SW 1271 (cell line): ENCODE results near the gene TESK2.
"Not testable (repeated sequence)": the region's sequence is repeated elsewhere in the genome, so short reads cannot be mapped to it uniquely, and the experiment has no call there.

Experiments
- DNase-seq, 2 experiments: peaks; one replicate each; lab custom pipeline; 2025; lab: John Stamatoyannopoulos, UW

The TESK2 gene

DNA sequence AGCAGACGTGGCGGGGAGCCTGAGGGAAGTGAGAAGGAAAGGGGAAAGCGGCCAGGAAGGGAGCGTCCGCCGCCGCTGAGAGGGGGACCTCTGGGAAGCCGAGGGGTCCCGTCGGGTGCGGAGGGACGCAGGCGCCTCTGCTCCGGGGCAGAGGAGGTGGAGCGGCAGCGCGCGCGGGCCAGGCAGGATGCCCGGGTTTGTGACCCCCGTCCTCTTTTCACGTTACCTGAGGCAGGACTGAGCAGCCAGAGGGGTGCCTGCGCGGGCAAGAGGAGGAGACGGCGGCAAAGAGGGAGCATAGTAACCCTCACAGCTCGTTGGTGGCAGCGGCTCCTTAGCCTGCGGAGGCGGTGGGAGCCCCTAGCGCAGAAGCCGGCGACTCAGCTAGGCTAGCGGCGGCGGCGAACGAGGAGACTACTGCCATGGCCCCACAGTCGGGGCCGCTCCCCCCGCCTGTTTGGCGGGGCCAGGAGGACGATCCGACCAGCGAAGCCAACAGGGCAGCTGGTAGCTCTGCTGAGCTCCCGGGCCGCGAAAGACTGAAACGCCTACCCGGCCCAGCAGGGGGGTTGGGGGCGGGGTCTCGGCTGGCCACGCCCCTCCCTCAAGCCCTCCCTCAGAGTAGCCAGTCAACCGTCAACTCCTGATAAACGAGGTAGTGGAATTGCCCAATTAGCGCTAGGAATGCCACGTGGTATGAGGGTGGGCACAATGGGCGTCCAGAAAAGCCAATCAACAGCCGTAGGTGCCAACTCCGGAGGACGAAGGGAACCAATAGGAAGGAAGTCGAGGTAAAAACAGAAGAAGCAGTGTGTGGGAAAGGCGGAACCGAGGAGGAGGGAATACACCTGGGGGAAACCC lies at the start of gene TESK2:
Gene TESK2 (minus strand): TSS at position 538 of the 861 bp plus-strand sequence. CDS start 33,378 bp downstream, outside the sequence.
- DNase-seq = peak; percentile 77 to 93

DNA sequence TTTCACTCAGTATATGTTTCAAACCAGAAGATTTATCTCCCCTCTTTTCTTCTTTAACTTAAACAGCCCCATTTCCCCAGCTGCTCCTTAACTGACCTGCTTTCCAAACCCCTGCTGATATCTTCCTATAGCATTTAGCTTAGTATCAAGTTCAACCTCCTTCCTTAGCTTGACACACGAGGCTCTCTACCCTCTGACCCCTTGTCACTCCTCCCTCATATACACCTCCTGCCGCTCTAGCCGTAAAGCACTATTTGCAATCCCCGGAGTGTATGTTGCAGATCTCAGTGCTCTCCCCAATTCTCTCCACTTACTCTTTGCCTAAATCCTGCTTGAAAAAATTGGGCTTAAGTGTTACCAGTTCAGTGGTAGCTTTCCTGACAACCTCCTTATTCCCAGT lies 45.9 kb upstream of the TESK2 start:
- no peak for DNase-seq

- DNase-seq = no peak
Observed at GRCh38 chr1:45535988-45536766, 45.2 kb upstream of the TESK2 start.

GRCh38 chr1:45531873-45532272 lies 40.9 kb upstream of the TESK2 start:
- no peak for DNase-seq

GRCh38 chr1:45530632-45531135 lies 39.7 kb upstream of the TESK2 start:
- DNase-seq = no peak

- no peak for DNase-seq
Observed at GRCh38 chr1:45526135-45526644, 35.2 kb upstream of the TESK2 start.

DNA sequence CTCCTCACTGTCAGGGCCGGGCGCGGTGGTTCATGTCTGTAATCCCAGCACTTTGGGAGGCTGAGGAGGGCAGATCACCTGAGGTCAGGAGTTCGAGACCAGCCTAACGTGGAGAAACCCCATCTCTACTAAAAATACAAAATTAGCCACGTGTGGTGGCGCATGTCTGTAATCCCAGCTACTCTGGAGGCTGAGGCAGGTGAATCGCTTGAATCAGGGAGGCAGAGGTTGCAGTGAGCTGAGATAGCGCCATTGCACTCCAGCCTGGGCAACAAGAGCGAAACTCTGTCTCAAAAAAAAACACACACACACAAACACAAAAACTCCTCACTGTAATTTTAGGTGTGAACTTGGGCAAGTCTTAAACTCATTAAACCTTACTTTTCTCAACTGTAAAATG lies 33.0 kb upstream of the TESK2 start:
- not testable (repeated sequence) for DNase-seq

DNA sequence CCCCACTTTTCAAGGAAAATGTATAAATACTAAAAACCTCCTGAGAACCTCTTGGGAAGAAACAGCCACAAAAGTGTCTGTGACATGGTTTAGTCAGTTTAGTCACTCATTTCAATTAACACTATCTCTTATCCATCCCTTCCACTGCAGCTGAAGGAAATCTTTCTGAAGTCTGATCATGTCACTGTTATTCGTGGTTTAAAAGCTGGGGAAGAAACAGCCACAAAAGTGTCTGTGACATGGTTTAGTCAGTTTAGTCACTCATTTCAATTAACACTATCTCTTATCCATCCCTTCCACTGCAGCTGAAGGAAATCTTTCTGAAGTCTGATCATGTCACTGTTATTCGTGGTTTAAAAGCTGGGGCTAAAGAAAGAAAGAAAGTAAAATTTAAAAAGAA lies 32.6 kb upstream of the TESK2 start:
- DNase-seq = not testable (repeated sequence)

DNA sequence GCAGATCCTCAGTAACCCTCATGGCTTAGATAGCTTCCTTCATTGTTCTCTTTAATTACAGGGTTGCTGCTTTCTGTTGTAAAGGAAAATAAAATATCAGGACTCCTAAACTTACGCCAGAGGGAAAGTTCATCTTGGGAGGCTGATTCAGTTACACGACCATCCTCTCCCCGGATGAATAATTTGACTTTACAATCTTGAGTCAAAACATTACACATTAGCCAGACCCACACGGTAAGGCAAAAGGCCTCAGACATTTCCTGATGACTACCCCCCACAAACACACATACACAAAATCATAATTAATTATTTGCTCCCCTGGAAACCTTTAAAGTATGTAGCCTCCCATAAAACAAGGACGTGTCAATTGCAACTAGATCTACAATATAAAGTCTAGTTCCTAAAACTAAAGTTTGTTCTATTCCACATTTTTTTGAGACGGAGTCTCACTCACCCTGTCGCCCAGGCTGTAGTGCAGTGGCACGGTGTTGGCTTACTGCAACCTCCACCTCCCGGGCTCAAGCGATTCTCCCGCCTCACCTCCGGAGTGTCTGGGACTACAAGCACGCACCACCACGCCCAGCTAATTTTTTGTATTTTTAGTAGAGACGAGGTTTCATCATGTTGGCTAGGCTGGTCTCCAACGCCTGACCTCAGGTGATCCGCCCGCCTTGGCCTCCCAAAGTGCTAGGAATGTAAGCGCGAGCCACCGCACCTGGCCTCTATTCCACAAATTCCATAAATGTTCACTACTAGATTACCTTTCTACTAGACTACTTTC lies 31.6 kb upstream of the TESK2 start:
- no peak for DNase-seq

- DNase-seq = peak; percentile 78 to 89
Observed at GRCh38 chr1:45521413-45522323, 30.7 kb upstream of the TESK2 start, which contains the start of gene PRDX1. PRDX1 (minus strand) TSS chr1:45521884; CDS start chr1:45519043, 2,841 bp downstream.

- DNase-seq = not testable (repeated sequence)
Observed at GRCh38 chr1:45519774-45520173, 28.8 kb upstream of the TESK2 start.

- no peak for DNase-seq
Observed at GRCh38 chr1:45518910-45519309, 27.9 kb upstream of the TESK2 start.

- DNase-seq = not testable (repeated sequence)
Observed at GRCh38 chr1:45518366-45518765, 27.4 kb upstream of the TESK2 start.

DNA sequence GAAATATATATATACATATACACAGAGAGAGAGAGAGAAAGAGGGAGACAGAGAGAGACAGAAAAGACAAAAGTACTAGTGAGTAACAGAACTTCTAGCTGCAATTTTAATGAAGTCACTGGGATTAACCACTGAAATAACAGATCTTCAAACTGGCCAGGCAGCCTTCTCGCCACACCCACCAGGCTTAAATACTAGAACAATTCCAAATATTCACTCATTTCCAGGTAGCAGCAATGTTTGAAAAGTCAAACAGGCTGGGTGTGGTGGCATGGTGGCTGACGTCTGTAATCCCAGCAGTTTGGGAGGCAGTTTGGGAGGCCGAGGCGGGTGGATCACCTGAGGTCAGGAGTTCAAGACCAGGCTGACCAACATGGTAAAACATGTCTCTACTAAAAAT lies 25.5 kb upstream of the TESK2 start:
- no peak for DNase-seq

DNA sequence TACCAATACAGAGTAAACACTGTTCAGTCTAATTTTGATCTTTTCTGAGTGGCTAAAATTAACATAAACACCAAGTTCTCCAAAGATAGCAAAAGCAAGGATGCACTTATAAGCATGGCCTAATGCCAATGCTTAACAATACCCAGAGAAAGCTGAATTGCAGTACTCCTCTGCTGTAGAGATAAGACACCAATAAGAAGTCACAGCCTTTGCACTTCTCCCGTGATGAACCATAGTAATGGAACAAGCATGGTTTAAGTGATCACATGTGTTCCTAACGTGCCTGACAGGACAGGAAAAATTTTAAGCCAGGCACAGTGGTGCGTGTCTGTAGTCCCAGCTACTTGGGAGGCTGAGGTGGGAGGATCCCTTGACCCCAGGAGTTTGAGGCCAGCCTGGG lies 25.1 kb upstream of the TESK2 start:
- DNase-seq = no peak

- not testable (repeated sequence) for DNase-seq
Observed at GRCh38 chr1:45513532-45514260, 22.7 kb upstream of the TESK2 start.

- DNase-seq = peak in 1 of 2 experiments; percentile 54
Observed at GRCh38 chr1:45512641-45513054, 21.7 kb upstream of the TESK2 start.

DNA sequence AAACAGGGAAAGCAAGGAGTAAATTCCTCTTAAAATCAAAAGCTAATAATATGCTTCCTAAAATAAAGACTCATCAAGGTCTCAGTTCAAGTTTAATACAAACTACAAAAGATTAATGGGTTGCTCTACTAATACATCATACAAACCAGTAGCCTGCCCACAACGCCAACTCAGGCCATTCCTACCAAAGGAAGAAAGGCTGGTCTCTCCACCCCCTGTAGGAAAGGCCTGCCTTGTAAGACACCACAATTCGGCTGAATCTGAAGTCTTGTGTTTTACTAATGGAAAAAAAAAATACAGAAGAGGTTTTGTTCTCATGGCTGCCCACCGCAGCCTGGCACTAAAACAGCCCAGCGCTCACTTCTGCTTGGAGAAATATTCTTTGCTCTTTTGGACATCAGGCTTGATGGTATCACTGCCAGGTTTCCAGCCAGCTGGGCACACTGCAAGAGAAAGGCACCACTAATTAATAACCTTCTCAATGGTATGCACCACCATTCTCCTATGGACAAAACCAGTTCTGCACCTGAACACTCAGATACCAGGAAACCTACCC lies 20.1 kb upstream of the TESK2 start:
- DNase-seq = no peak
